ENCODE measurements around the gene GGA1. TPM values are rescaled to one million over a fixed set of nuclear protein-coding genes. Genes with fewer than 3 reads are reported as not detected.

The GGA1 gene
- total RNA-seq, 2 experiments from 2014 or later, result 57.0 to 60.9 TPM

DNA sequence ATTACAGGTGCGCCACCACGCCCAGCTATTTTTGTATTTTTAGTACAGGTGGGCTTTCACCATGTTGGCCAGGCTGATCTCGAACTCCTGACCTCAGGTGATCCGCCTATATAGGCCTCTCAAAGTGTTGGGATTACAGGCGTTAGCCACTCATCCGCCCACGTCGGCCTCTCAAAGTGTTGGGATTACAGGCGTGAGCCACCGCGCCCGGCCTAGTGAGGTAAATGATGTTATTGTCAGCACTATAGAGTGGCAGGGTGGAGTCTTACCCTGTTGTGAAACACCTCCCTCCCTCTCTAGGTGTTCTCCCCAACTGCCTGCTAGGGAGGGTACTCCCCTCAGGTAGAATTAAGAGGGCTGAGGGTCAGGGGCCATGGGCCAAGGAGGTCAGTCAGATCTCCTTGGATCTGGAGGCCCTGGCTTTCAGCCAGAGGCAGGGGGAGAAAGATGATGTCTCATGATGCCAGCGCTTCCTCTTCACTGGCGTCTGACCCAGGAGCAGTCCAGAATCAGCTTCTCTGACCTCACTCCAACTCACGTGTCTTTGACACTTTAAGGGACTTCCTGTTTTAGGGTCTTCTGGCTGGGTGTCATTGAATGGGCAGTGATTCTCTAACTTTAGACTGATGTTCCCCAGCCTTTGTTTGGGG lies 2.0 kb downstream of the GGA1 start:
- Mint-ChIP-seq H3K4me3 (peak overlapping the region; percentile 94), H3K9me3 (no peaks in the 10 kb centered on the region), H3K36me3 (ENCODE audit: low read depth) (peaks cover 24% of the 10 kb centered on the region), H3K4me1 (ENCODE audit: low read depth) (peaks cover 38% of the 10 kb centered on the region), H3K27ac (peak overlapping the region; percentile 84), H3K27me3 (no peaks in the 10 kb centered on the region)
- ATAC-seq (ENCODE audit: poor library complexity), result no peak
- intact Hi-C loops (cut with DNase I, micrococcal nuclease), result no loop called here
- CTCF ChIA-PET, result interaction anchor here (4.6 kb wide), 1 partner anchor 32 kb away, joined by 30 read pairs; no protein-coding TSS in a partner anchor
- POLR2A ChIA-PET, result interaction anchor here (3.8 to 4.3 kb wide), 4 partner anchors 16 to 125 kb away, joined by 30 to 78 read pairs (median 48); partner anchors contain the start of genes LGALS1 and MFNG
- H3K4me1 ChIP-seq (ENCODE audit: insufficient read depth, low read length), result peaks cover 56% of the 10 kb centered on the region
- no peak overlapping the region for H3K4me3 ChIP-seq (ENCODE audit: low read length)
- H3K36me3 ChIP-seq (ENCODE audit: insufficient read depth, low read length), result peaks cover 14% of the 10 kb centered on the region
- H3K27me3 ChIP-seq (ENCODE audit: control insufficient read depth in 1 of 2, insufficient read depth in 2 of 2, low read length in 2 of 2), result no peaks in the 10 kb centered on the region
- peak overlapping the region in 1 of 2 donors; percentile 30 for H3K27ac ChIP-seq (ENCODE audit: low read depth in 1 of 2, low read length in 2 of 2)
- DNase-seq, result peak in 2 of 14 experiments; percentile 63 to 73
- no peak for TF ChIP-seq CTCF (IDR thresholded peaks at IDR 0.05)
- no peaks in the 10 kb centered on the region for H3K9me3 ChIP-seq (ENCODE audit: control insufficient read depth in 1 of 2, insufficient read depth in 1 of 2, low read length in 2 of 2)

GRCh38 chr22:37611207-37611606 lies 2.6 kb downstream of the GGA1 start:
- no peak for DNase-seq
- peak overlapping the region; percentile 30 for H3K4me3 Mint-ChIP-seq
- ChIA-PET CTCF (no interaction called here), POLR2A (no interaction called here)
- no peak overlapping the region for H3K27ac ChIP-seq (ENCODE audit: low read depth in 1 of 2, low read length in 2 of 2)
- ATAC-seq (ENCODE audit: poor library complexity), result no peak
- H3K4me1 ChIP-seq (ENCODE audit: insufficient read depth, low read length), result peaks cover 51% of the 10 kb centered on the region
- no peaks in the 10 kb centered on the region for H3K9me3 Mint-ChIP-seq
- no peaks in the 10 kb centered on the region for H3K9me3 ChIP-seq (ENCODE audit: control insufficient read depth in 1 of 2, insufficient read depth in 1 of 2, low read length in 2 of 2)
- H3K27me3 Mint-ChIP-seq, result no peaks in the 10 kb centered on the region
- H3K36me3 Mint-ChIP-seq (ENCODE audit: low read depth), result peaks cover 27% of the 10 kb centered on the region
- H3K4me3 ChIP-seq (ENCODE audit: low read length), result no peak overlapping the region
- peaks cover 17% of the 10 kb centered on the region for H3K36me3 ChIP-seq (ENCODE audit: insufficient read depth, low read length)
- no peak overlapping the region for H3K27ac Mint-ChIP-seq
- H3K4me1 Mint-ChIP-seq (ENCODE audit: low read depth), result peaks cover 32% of the 10 kb centered on the region
- H3K27me3 ChIP-seq (ENCODE audit: control insufficient read depth in 1 of 2, insufficient read depth in 2 of 2, low read length in 2 of 2), result no peaks in the 10 kb centered on the region
- no peak for TF ChIP-seq CTCF (IDR thresholded peaks at IDR 0.05)
- intact Hi-C loops (cut with DNase I, micrococcal nuclease), result no loop called here

DNA sequence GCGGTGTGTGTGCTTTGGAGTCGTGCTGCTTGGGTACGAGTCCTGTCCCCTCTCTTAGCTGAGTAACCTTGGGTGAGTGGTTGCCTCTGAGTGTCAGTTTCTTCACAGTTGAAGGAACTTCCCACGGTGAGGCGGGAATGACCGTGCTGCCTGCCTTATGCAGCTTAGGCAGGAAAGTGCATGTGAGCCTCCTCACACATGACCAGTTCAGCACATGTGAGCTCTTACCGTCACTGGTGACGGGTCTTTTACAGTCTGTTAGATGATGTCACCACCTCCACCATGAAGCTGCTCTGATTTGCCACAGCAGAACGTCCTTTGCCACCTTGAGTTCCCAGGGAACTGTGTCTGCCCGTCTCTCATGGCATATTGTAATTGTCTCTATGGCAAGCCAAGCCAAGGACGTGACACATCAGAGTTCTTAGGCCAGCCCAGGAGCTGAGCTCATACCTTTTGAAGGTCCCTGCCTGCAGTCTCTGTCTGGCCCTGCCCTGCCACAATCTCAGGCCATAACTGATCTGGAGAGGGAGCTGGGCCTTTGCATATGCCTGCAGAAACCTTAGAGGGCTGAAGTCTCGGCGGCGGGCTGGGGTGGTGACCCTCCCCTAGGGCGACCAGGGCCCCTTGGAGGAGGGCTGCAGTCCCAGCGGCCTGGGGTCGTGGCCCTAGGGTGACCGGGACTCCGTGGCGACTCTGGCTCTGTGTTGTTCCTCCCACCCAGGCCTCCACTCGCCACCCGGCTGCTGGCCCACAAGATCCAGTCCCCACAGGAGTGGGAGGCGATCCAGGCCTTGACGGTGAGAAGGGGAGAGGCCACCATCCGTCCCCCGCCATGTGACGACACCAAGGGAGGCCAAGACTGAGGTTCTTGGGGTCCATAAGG lies 7.8 kb downstream of the GGA1 start:
- intact Hi-C loops (cut with DNase I, micrococcal nuclease), result no loop called here
- Mint-ChIP-seq H3K4me1 (ENCODE audit: low read depth) (no peaks in the 10 kb centered on the region), H3K27ac (no peak overlapping the region), H3K27me3 (no peaks in the 10 kb centered on the region), H3K36me3 (ENCODE audit: low read depth) (peaks cover 55% of the 10 kb centered on the region), H3K4me3 (no peak overlapping the region), H3K9me3 (no peaks in the 10 kb centered on the region)
- Histone ChIP-seq H3K36me3 (ENCODE audit: insufficient read depth, low read length) (peaks cover 64% of the 10 kb centered on the region), H3K4me3 (ENCODE audit: low read length) (no peak overlapping the region), H3K27ac (ENCODE audit: low read depth in 1 of 2, low read length in 2 of 2) (no peak overlapping the region), H3K9me3 (ENCODE audit: control insufficient read depth in 1 of 2, insufficient read depth in 1 of 2, low read length in 2 of 2) (no peaks in the 10 kb centered on the region), H3K4me1 (ENCODE audit: insufficient read depth, low read length) (peaks cover 5% of the 10 kb centered on the region), H3K27me3 (ENCODE audit: control insufficient read depth in 1 of 2, insufficient read depth in 2 of 2, low read length in 2 of 2) (no peaks in the 10 kb centered on the region)
- no peak for ATAC-seq (ENCODE audit: poor library complexity)
- TF ChIP-seq CTCF (IDR thresholded peaks at IDR 0.05), result no peak
- POLR2A ChIA-PET, result interaction anchor here (0.8 to 1.4 kb wide), 4 partner anchors 8 to 42 kb away, joined by 3 to 8 read pairs (median 4); partner anchors contain the start of genes GGA1 and PDXP
- CTCF ChIA-PET, result no interaction called here
- DNase-seq, result peak in 1 of 14 experiments; percentile 24
